HG03064 (cell line): ENCODE data around the gene DBI.

Experiments
- ATAC-seq: cut with Tn5 transposase; IDR thresholded peaks from one replicate; pipeline ENCODE4 v1.9.1; 2021; ENCODE audit warnings: low read depth; ENCODE audit not compliant: unreplicated experiment

DBI gene

DNA sequence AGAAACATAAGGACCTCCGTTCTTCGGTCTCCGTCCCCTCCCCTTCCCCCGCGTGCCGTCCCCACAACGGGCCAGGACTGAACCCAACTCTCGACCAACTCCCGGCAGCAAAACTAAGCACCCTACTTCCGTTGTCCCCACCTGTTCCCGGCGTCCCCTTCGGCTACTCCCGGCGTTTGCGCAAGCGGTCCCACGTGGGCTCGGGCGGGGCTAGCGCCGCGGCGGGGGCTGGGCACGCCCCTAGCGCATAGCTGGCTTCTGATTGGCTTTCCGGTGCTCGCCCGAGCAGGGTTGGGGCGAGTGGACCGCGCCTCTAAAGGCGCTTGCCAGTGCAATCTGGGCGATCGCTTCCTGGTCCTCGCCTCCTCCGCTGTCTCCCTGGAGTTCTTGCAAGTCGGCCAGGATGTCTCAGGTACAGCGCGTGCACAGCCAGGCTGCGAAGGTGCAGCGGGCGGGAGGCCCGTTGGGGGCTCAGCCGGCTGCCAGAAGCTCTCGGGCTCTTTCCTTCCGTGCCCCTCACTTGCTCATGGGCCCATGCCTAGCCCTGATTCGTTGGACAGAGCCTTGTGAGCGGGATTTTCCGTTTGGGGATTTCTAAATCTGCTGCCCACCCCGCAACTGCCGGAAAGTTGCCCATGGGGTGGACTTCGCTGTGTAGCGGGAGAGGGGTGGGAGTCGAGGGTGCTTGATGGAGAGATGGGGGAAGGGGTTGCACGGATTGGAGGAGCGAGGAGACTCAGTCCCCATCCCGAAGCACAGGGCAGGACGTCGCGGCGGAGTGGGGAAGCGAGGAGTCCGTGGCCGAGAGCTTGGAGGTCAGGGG, at the start of gene DBI, which contains the start of gene C2orf76:
Gene DBI, plus strand, starts transcription at position 329 of the 823 bp plus-strand sequence. Its CDS starts 75 bp downstream, at position 404.
Gene C2orf76, minus strand, starts transcription at position 186 of the 823 bp plus-strand sequence. CDS start 26,875 bp downstream, outside the sequence.
- peak; percentile 93 for ATAC-seq

- ATAC-seq, result no peak
These were observed 49.2 kb upstream of the DBI start for GRCh38 chr2:119317554-119317953.

GRCh38 chr2:119319593-119319992, 47.2 kb upstream of the DBI start:
- no peak for ATAC-seq

DNA sequence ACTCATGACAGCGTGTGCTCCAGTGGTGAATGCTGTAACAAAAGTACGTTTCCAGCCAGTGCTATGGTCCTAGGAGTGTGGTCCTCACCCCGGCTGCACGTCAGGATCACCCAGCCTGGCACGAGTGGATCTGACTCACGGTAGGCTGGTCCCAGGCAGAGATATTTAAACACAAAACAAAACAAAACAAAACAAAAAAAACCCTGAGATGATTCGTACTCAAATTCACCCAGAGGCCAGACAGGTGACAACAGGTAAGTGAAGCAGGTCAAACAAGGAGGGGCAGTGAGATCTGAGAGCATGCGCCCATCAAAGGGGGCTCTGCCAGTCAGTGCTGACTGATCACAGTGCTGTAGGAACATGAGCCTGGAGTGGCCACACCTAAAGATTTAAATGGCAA, 43.3 kb upstream of the DBI start:
- no peak for ATAC-seq

- no peak for ATAC-seq
These were observed 42.0 kb upstream of the DBI start for GRCh38 chr2:119324685-119325270.

- ATAC-seq, result no peak
These were observed 39.8 kb upstream of the DBI start for GRCh38 chr2:119326938-119327337.

- no peak for ATAC-seq
These were observed 39.3 kb upstream of the DBI start for GRCh38 chr2:119327431-119327830.

GRCh38 chr2:119332953-119333352, 33.8 kb upstream of the DBI start:
- no peak for ATAC-seq

GRCh38 chr2:119333360-119333759, 33.4 kb upstream of the DBI start:
- ATAC-seq, result no peak

DNA sequence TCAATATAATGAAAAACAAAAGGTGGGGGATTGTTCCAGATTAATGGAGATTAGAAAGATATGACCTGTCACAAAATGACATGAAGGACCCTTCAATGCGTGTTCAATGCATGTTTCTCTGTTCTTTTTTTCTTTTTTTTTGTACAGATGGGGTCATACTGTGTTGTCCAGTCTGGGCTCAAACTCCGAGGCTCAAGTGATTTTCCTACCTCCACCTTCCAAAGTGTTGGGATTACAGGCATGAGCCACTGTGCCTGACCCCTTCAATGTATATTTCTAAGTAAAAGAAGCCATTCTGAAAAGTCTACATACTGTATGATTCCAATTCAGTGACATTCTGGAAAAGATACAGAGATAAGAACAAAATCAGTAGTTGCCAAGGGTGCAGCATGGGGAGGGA, 32.9 kb upstream of the DBI start:
- no peak for ATAC-seq

DNA sequence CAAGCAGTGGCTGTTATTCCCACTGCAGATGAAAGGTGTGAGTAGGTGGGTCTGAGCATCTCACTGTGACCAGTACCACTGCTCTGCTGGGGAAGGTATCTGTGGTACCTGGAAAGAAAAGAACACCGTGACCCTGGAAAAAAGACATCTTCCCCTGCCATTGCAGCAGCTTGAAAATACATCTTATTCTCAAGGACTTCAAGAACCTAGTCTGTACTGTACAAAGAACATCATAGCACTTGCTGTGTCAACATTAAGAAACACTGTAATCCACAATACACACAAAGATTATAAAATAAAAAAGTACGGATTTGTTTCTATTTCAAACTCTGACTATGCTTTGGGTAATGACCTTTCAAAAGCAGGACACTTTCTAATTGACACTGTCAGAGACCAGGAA, 29.0 kb upstream of the DBI start:
- ATAC-seq, result no peak

- no peak for ATAC-seq
These were observed 28.5 kb upstream of the DBI start for GRCh38 chr2:119338272-119338671.

GRCh38 chr2:119338826-119339561, 27.8 kb upstream of the DBI start:
- ATAC-seq, result peak; percentile 100

- no peak for ATAC-seq
These were observed 27.2 kb upstream of the DBI start for GRCh38 chr2:119339562-119339923.

- ATAC-seq, result no peak
These were observed 25.1 kb upstream of the DBI start for GRCh38 chr2:119341684-119342083.

DNA sequence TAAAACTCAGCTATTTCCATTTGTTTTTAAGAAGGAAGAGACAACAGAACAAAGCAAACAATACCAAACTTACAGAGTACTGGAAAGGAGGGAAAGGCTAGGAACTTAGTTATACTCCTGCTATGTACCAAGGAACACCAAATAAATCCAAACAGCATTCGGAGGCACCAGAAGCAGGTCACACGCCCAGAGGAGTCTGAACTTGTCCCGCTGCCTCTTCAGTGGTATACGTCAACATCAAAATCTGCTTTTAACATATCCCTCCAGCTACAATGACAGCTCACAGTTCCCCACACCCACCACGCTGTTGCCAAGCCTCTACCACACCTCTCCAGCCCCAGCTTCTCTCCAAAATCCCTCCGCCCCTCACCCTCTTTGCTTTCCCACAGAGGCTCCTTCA, 17.5 kb upstream of the DBI start:
- ATAC-seq, result no peak

DNA sequence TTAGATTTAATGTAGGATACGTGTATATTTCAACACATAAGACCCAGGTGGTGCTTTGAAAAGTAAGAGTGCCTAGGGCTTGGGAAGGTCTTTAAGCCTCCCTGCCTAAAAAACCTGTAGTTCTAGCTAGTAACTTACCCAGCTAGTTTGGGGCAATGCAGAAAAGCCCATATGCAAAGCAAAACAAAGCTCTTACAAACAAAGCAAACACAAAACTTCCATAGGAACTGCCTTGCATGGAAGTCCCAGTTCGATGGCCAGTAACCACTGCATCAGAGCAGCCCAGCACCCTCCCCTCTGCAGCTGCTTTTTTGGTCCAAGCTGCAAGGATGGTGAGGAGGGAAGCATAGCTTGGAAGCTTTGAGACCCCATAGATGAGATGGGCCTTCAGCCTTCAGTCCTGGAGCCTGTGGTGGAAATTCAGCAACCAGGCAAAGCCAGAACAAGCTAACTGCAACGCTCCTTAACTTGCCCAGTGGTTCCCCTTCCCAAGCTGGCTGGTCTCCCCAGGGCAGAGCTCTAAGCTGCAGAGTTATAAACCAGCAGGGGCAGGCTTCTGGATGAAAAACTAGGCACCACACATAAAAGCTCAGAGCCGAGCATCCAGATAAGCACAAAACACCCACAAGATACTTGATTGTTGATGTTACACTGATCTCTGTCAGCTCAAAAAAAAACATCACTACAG, 16.3 kb upstream of the DBI start:
- no peak for ATAC-seq

DNA sequence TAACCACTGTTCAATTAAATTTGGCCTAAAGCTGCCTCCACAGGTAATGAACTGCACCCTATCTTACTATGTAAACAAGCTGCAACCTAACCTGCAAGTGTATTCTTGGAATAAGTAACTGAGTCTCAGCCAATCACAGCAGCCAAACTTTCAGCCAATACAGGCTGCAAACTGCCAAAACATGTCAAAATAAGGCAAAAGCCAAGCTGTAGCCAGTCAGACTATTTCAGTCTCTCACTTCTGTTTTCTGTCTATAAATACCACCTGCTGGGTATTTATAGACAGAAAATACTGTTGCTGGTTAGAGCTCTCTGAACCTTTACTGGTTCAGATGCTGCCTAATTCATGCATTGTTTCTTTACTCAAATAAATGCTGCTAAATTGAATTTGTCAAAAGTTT, 14.4 kb upstream of the DBI start:
- ATAC-seq, result peak; percentile 89

GRCh38 chr2:119354860-119355259, 11.9 kb upstream of the DBI start:
- ATAC-seq, result no peak

DNA sequence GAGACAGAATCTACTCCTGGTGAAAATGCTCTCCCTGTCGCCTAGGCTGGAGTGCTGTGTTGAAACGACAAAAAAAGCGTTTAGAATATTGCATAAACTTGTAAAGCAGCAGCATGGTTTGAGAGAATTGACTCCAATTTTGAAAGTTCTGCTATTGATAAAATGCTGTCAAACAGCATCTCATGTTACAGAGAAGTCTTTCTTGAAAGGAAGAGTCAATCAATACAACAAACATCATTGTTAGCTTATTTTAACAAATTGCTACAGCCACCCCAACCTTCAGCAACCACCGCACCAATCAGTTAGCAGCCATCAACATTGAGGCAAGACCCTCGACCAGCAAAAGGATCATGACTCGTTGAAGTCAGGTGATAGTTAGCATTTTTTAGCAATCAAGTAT, 7.0 kb upstream of the DBI start:
- no peak for ATAC-seq

DNA sequence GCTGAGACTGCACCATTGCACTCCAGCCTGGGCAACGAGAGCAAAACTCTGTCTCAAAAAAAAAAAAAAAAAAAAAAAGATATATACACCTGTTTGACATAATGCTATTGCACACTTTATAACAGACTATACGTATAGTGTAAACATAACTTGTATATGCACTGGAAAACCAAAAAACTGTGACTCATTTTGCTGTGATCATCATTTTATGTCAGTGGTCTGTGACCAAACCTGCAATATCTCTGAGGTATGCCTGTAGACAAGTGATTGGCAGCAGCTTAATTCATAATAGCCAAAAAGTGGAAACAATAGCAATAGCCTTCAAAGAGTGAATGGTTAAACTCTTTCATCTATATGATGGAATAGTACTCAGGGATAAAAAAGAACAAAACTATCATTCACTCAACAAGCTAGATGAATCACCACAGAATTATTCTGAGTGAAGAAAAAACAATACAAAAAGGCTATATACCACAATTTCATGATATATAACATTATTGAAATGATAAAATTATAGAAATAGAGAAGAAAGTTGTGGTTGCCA, 6.3 kb upstream of the DBI start:
- no peak for ATAC-seq
